GM12891 (cell line): Measurements from ENCODE around the gene FAM3A.

Experiments
- PAX5 ChIP-seq: IDR thresholded peaks from 2 replicates; pipeline ENCODE4 v1.6.1; 2011; ENCODE audit warnings: low read length, moderate library complexity, mild to moderate bottlenecking; ENCODE audit not compliant: insufficient read depth, severe bottlenecking
- POLR2A ChIP-seq: IDR thresholded peaks from 2 replicates; pipeline ENCODE4 v1.6.1; 2011; ENCODE audit warnings: low read depth, low read length, control low read depth
- POLR2AphosphoS5 ChIP-seq: IDR thresholded peaks from 2 replicates; pipeline ENCODE4 v1.6.1; 2011; ENCODE audit warnings: low read depth, low read length, control low read depth

GRCh38 chrX:154531626-154532025 lies 15.6 kb upstream of the FAM3A start:
- TF ChIP-seq POLR2A (no peak), POLR2AphosphoS5 (no peak), PAX5 (no peak)
